Right lobe of liver (tissue), 4 donors: ENCODE data around the gene CGB3.

Experiments
- CTCF ChIP-seq, 4 donors: fragments of 200-600 bp in 3 of 4; fragments of 450-650 bp in 1 of 4; IDR thresholded peaks; one replicate each; pipeline versions ENCODE4 v1.5.1 to v1.8.0; 2016 to 2022; ENCODE audit warnings: antibody characterized with exemption in 4 of 4, mild to moderate bottlenecking in 2 of 4
- POLR2A ChIP-seq: fragments of 450-650 bp; IDR thresholded peaks from one replicate; pipeline ENCODE4 v1.6.1; 2017; ENCODE audit warnings: antibody characterized with exemption, mild to moderate bottlenecking
- donor health status: DM: no; HTN: no; CAD: no.
- donor health status: DM: no; HTN: no; CAD: no.
- donor health status: DM: no; HTN: yes; CAD: no.

DNA sequence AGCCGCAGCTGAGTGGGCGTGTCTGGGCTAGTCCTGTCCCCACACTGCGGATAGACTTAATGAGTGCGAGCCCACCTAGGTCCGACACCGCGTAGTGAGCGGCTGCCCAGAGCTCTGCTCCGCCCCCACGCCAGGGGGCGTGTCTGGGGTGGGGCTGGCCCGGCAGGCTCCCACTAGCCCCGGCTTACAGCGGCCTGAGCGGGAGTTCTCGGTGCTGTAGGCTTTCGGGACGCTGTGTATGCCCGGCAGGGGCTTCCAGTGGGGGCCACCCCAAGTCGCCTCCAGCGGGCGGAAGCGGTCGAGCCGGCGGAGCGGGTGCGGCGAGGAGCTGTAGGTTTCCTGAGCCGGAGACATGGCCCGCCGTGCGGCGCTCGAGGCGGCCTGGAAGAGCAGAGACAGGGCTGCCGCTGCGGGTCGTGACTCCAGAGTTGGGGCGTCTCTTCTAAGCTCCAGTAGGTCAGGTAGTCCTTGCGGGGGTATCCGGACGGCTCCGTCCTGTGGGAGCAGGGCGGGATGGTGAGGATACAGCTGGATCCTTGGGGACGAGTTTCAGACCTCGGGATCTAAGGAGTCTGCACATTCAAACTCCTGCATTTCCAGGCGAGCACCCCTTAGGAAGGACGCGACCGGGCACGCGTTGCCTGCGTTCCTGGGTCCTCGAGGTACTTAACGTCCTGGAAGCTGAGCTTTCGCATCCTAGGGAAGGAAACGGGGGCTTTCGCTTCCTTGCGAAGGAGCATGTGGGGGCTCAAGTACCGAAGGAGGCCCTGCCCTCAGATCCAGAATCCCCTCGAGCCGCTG is 32.2 kb upstream of the CGB3 start:
- peak; percentile 9 to 44 (median 28) for TF ChIP-seq CTCF (IDR thresholded peaks at IDR 0.05)
- TF ChIP-seq POLR2A: no peak
